ENCODE measurements around the gene DNAH1. TPM values are rescaled to one million over a fixed set of nuclear protein-coding genes. Genes with fewer than 3 reads are reported as not detected.
"Not testable (repeated sequence)": the region's sequence is repeated elsewhere in the genome, so short reads cannot be mapped to it uniquely, and the experiment has no call there.

DNAH1 gene
- total RNA-seq, 2 donors from 2014 or later: 24.3 to 35.4 TPM

GRCh38 chr3:52281981-52282801, 33.9 kb upstream of the DNAH1 start:
- Mint-ChIP-seq H3K36me3 (peaks cover 11% of the 10 kb centered on the region), H3K4me1 (ENCODE audit: low read depth in 2 of 2) (peaks cover 32 to 36% of the 10 kb centered on the region in 2 donors), H3K9me3 (no peaks in the 10 kb centered on the region), H3K4me3 (peak overlapping the region; percentile 62), H3K27ac (peak overlapping the region; percentile 82 to 91), H3K27me3 (no peaks in the 10 kb centered on the region)
- ATAC-seq (peak in 1 of 2 donors; percentile 22), DNase-seq (ENCODE audit: low spot score) (peak; percentile 72)

- Mint-ChIP-seq H3K27me3 (no peaks in the 10 kb centered on the region), H3K4me3 (no peak overlapping the region), H3K4me1 (ENCODE audit: low read depth in 2 of 2) (peaks cover 32% of the 10 kb centered on the region in 2 donors), H3K27ac (peak overlapping the region; percentile 82 to 91), H3K9me3 (no peaks in the 10 kb centered on the region), H3K36me3 (peaks cover 5% of the 10 kb centered on the region)
- no peak for DNase-seq (ENCODE audit: low spot score)
- ATAC-seq: no peak
Observed at GRCh38 chr3:52283306-52283705, 32.8 kb upstream of the DNAH1 start.

- H3K9me3 Mint-ChIP-seq; DNase-seq (ENCODE audit: low spot score); ATAC-seq; H3K4me3 Mint-ChIP-seq; H3K27me3 Mint-ChIP-seq; H3K36me3 Mint-ChIP-seq: not testable (repeated sequence)
- H3K27ac Mint-ChIP-seq: peak overlapping the region; percentile 82 to 91
- peaks cover 34 to 38% of the 10 kb centered on the region in 2 donors for H3K4me1 Mint-ChIP-seq (ENCODE audit: low read depth in 2 of 2)
Observed at GRCh38 chr3:52284051-52284450, 32.1 kb upstream of the DNAH1 start.

GRCh38 chr3:52286777-52287110, 29.4 kb upstream of the DNAH1 start:
- DNase-seq (ENCODE audit: low spot score): no peak
- Mint-ChIP-seq H3K27ac (peak overlapping the region; percentile 99 to 100), H3K4me1 (ENCODE audit: low read depth in 2 of 2) (peaks cover 30 to 37% of the 10 kb centered on the region in 2 donors), H3K9me3 (no peaks in the 10 kb centered on the region), H3K36me3 (peaks cover 5% of the 10 kb centered on the region), H3K27me3 (no peaks in the 10 kb centered on the region), H3K4me3 (peak overlapping the region; percentile 97)
- no peak for ATAC-seq

GRCh38 chr3:52288674-52289073, 27.4 kb upstream of the DNAH1 start:
- DNase-seq (ENCODE audit: low spot score) (no peak), ATAC-seq (no peak)
- Mint-ChIP-seq H3K27me3 (no peaks in the 10 kb centered on the region), H3K36me3 (peaks cover 5% of the 10 kb centered on the region), H3K9me3 (no peaks in the 10 kb centered on the region), H3K4me1 (ENCODE audit: low read depth in 2 of 2) (peaks cover 25 to 31% of the 10 kb centered on the region in 2 donors), H3K4me3 (peak overlapping the region; percentile 97), H3K27ac (peak overlapping the region; percentile 99 to 100)

- Mint-ChIP-seq H3K9me3 (no peaks in the 10 kb centered on the region), H3K27me3 (no peaks in the 10 kb centered on the region), H3K27ac (peak overlapping the region; percentile 99 to 100), H3K36me3 (peaks cover 5% of the 10 kb centered on the region), H3K4me3 (peak overlapping the region; percentile 97), H3K4me1 (ENCODE audit: low read depth in 2 of 2) (peaks cover 25 to 31% of the 10 kb centered on the region in 2 donors)
- ATAC-seq (no peak), DNase-seq (ENCODE audit: low spot score) (no peak)
Observed at GRCh38 chr3:52289338-52289746, 26.8 kb upstream of the DNAH1 start.

- H3K4me3 Mint-ChIP-seq: peak overlapping the region; percentile 97
- H3K27ac Mint-ChIP-seq: peak overlapping the region in 1 of 2 donors; percentile 99
- peaks cover 5% of the 10 kb centered on the region for H3K36me3 Mint-ChIP-seq
- H3K9me3 Mint-ChIP-seq: no peaks in the 10 kb centered on the region
- ATAC-seq (no peak), DNase-seq (ENCODE audit: low spot score) (peak; percentile 53)
- no peaks in the 10 kb centered on the region for H3K27me3 Mint-ChIP-seq
- peaks cover 25 to 31% of the 10 kb centered on the region in 2 donors for H3K4me1 Mint-ChIP-seq (ENCODE audit: low read depth in 2 of 2)
Observed at GRCh38 chr3:52289747-52290595, 26.1 kb upstream of the DNAH1 start.

- Mint-ChIP-seq H3K36me3 (peaks cover 5% of the 10 kb centered on the region), H3K27me3 (no peaks in the 10 kb centered on the region), H3K9me3 (no peaks in the 10 kb centered on the region), H3K4me1 (ENCODE audit: low read depth in 2 of 2) (peaks cover 25 to 30% of the 10 kb centered on the region in 2 donors), H3K4me3 (no peak overlapping the region), H3K27ac (no peak overlapping the region)
- ATAC-seq: no peak
- DNase-seq (ENCODE audit: low spot score): no peak
Observed at GRCh38 chr3:52290596-52291507, 25.3 kb upstream of the DNAH1 start.

GRCh38 chr3:52291508-52292181, 24.5 kb upstream of the DNAH1 start:
- Mint-ChIP-seq H3K4me3 (no peak overlapping the region), H3K36me3 (peaks cover 5% of the 10 kb centered on the region), H3K9me3 (no peaks in the 10 kb centered on the region), H3K4me1 (ENCODE audit: low read depth in 2 of 2) (peaks cover 27 to 31% of the 10 kb centered on the region in 2 donors), H3K27ac (no peak overlapping the region), H3K27me3 (no peaks in the 10 kb centered on the region)
- ATAC-seq: no peak
- peak; percentile 61 for DNase-seq (ENCODE audit: low spot score)

GRCh38 chr3:52292247-52293065, 23.7 kb upstream of the DNAH1 start:
- ATAC-seq: no peak
- Mint-ChIP-seq H3K9me3 (no peaks in the 10 kb centered on the region), H3K4me1 (ENCODE audit: low read depth in 2 of 2) (peaks cover 22 to 27% of the 10 kb centered on the region in 2 donors), H3K27ac (no peak overlapping the region), H3K36me3 (no peaks in the 10 kb centered on the region), H3K4me3 (no peak overlapping the region), H3K27me3 (no peaks in the 10 kb centered on the region)
- DNase-seq (ENCODE audit: low spot score): peak; percentile 39

- Mint-ChIP-seq H3K4me1 (ENCODE audit: low read depth in 2 of 2) (peaks cover 19 to 26% of the 10 kb centered on the region in 2 donors), H3K36me3 (no peaks in the 10 kb centered on the region)
Observed at GRCh38 chr3:52293491-52294319, 22.4 kb upstream of the DNAH1 start.

More at GRCh38 chr3:52293491-52294319, 22.4 kb upstream of the DNAH1 start:
- DNase-seq (ENCODE audit: low spot score): no peak
- H3K27me3 Mint-ChIP-seq: no peaks in the 10 kb centered on the region
- H3K9me3 Mint-ChIP-seq: no peaks in the 10 kb centered on the region
- no peak for ATAC-seq
- H3K27ac Mint-ChIP-seq: no peak overlapping the region
- H3K4me3 Mint-ChIP-seq: no peak overlapping the region

Measured in natural killer cell treated with Interleukin-12 subunit alpha and Interleukin-12 subunit beta and Interleukin-15 and Interleukin-18, amount 100 ng/mL, for 72 hours (primary cell).